AG04450 (cell line): ENCODE results near the gene ATP6V1B1. TPM values are rescaled to one million over a fixed set of nuclear protein-coding genes. Genes with fewer than 3 reads are reported as not detected.

Experiments used
- CTCF ChIA-PET: fragments of 300-600, 350-600 bp; formaldehyde crosslinking; extraction: SDS; loops from one replicate; lab custom pipeline; 2022; ENCODE audit warnings: antibody characterized with exemption, inconsistent platforms; lab: Charles Lee
- POLR2A ChIA-PET: fragments of 350-600 bp; formaldehyde crosslinking; extraction: SDS; loops from one replicate; lab custom pipeline; 2021; ENCODE audit warnings: antibody characterized with exemption, inconsistent platforms; lab: Yijun Ruan, JAX
- DNase-seq: peaks from one replicate; pipeline ENCODE4 v3.0.0-alpha.2; 2011; ENCODE audit warnings: low read depth, low spot score
- H3K27ac ChIP-seq: one replicate; pipeline ENCODE4 v1.5.1; 2012; ENCODE audit warnings: low read depth, low read length, control low read depth
- H3K27me3 ChIP-seq: one replicate; pipeline ENCODE4 v1.6.0; 2012; ENCODE audit warnings: low read length; ENCODE audit not compliant: control insufficient read depth, insufficient read depth
- H3K4me3 ChIP-seq: 2 replicates; pipeline ENCODE4 v1.5.1; 2011; ENCODE audit warnings: mild to moderate bottlenecking, low read depth, low read length, control low read depth
- H3K9me3 ChIP-seq: 2 replicates; pipeline ENCODE4 v1.5.1; 2012; ENCODE audit warnings: low read length; ENCODE audit not compliant: control insufficient read depth, insufficient read depth
- polyA plus RNA-seq: library from polyadenylated mRNA; depleted of rRNA; stranded (reverse); fragments of >200 nt; gene quantifications from 2 replicates; pipeline ENCODE4 v1.2.3, GENCODE V29; 2011
- TF ChIP-seq, protein P1 (sequence below): IDR thresholded peaks from 2 replicates; pipeline ENCODE4 v1.5.1; 2011; ENCODE audit warnings: low read depth, low read length, control low read depth, inconsistent platforms

Gene ATP6V1B1
- polyA plus RNA-seq, 1 experiment: 0.82 TPM

DNA sequence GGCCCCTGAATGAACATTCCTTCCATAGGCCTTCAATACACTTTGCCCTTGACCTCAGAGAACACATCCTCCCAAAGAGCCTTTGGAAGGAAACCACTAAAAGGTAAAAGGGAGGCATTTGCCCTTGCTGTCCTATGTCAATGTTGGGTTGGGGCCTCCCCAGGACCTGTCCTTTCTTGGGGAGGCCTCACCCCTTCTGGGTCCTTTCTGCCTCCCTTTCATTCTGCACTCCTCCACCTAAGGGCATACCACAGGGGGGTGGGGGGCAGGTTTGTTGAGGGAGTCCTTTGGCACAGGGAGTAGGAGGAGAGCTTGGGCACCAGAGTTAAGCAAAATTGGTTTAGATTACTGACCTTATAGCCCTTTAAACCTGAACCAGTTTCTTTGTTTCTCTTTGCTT lies 32.5 kb upstream of the ATP6V1B1 start:
- Histone ChIP-seq H3K27ac (no peak overlapping the region), H3K4me3 (no peak overlapping the region), H3K27me3 (peaks cover 17% of the 10 kb centered on the region), H3K9me3 (peaks cover 11% of the 10 kb centered on the region; the same call in 1 of the 2 replicates)
- DNase-seq: no peak
- ChIA-PET CTCF (interaction anchor here (0.9 kb wide), 1 partner anchor 33 kb away, joined by 4 read pairs; no protein-coding TSS in a partner anchor), POLR2A (no interaction called here)
- TF ChIP-seq, protein P1, sequence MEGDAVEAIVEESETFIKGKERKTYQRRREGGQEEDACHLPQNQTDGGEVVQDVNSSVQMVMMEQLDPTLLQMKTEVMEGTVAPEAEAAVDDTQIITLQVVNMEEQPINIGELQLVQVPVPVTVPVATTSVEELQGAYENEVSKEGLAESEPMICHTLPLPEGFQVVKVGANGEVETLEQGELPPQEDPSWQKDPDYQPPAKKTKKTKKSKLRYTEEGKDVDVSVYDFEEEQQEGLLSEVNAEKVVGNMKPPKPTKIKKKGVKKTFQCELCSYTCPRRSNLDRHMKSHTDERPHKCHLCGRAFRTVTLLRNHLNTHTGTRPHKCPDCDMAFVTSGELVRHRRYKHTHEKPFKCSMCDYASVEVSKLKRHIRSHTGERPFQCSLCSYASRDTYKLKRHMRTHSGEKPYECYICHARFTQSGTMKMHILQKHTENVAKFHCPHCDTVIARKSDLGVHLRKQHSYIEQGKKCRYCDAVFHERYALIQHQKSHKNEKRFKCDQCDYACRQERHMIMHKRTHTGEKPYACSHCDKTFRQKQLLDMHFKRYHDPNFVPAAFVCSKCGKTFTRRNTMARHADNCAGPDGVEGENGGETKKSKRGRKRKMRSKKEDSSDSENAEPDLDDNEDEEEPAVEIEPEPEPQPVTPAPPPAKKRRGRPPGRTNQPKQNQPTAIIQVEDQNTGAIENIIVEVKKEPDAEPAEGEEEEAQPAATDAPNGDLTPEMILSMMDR: no peak

DNA sequence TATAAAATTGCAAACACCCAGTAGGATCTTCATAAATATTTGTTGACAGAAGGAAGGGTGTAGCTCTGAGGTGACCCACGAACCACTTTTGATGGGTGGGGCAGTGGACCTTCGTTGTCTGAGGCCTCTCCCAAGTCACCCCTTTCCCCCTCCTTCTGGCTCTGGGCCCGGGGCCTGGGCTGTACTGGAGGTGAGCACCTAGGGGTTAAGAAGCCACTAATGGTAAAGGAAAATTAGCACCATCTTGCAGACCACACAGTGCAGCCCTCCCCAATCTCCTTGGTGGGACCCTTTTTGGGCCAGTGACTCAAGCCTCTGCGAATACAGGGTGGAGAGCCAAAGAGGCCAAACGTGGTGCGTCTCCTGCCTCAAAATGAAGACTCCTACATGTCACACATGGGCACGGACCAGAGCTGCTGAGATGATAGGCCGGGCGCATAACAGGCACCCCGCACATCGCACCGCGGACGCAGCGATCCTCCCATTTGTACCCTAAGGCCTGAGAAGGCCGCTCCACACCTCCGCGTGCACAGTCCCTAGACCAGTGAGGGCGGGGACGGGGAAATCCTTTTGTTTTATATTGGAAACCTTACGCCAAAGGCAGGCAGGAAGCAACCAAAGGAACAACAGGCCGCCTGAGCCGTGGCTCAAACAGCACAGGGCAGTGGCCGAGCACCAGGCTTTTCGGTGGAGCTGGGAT lies 31.9 kb upstream of the ATP6V1B1 start:
- Histone ChIP-seq H3K27me3 (peaks cover 11% of the 10 kb centered on the region), H3K27ac (no peak overlapping the region), H3K9me3 (peaks cover 11% of the 10 kb centered on the region; the same call in 1 of the 2 replicates), H3K4me3 (no peak overlapping the region)
- TF ChIP-seq, protein P1: no peak
- ChIA-PET CTCF (interaction anchor here (0.9 kb wide), 1 partner anchor 33 kb away, joined by 4 read pairs; no protein-coding TSS in a partner anchor), POLR2A (no interaction called here)
- DNase-seq: no peak

DNA sequence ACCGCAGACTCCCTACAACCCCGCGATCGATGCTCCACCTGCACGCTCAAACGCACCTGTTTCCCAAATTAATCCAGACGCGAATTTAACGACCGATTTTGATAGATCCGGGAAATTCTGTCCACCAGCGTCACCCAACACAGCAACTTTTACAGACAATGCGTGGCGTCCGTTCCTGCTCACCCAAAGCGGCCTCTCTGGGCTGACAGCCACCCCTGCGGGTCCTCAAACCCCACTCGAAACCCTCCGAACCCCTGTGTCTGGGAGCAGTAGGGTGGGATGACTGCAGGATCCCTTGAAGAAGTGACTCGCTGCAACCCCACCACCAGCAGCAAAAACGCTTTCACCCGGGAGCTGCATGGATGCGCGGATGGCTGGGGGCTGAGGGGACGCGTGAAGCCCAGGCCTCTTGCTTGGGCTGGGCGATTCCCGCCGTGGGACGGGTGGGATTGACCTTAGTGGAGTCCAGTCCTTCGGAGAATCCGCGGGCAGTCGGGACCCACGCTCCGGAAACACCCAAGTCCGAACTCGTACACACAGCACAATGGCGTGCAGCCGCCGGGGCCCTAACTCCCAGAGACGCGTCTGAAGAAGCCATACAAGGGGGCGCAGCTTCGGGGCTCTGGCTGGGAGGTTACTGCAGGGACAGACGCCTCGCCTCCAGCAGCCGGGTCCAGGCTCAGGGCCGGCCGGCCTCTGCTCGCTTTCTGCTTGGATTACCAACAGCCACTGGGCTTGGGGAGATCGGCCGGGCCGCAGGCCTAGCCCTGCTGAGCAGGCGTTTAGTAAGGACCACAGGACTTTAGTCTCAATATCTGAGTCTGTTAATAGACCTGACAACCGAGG lies 31.1 kb upstream of the ATP6V1B1 start:
- CTCF ChIA-PET: no interaction called here
- DNase-seq: no peak
- TF ChIP-seq, protein P1: no peak
- peaks cover 3% of the 10 kb centered on the region for H3K27me3 ChIP-seq
- POLR2A ChIA-PET: no interaction called here
- no peak overlapping the region for H3K27ac ChIP-seq
- no peak overlapping the region for H3K4me3 ChIP-seq
- peaks cover 11% of the 10 kb centered on the region; the same call in 1 of the 2 replicates for H3K9me3 ChIP-seq

DNA sequence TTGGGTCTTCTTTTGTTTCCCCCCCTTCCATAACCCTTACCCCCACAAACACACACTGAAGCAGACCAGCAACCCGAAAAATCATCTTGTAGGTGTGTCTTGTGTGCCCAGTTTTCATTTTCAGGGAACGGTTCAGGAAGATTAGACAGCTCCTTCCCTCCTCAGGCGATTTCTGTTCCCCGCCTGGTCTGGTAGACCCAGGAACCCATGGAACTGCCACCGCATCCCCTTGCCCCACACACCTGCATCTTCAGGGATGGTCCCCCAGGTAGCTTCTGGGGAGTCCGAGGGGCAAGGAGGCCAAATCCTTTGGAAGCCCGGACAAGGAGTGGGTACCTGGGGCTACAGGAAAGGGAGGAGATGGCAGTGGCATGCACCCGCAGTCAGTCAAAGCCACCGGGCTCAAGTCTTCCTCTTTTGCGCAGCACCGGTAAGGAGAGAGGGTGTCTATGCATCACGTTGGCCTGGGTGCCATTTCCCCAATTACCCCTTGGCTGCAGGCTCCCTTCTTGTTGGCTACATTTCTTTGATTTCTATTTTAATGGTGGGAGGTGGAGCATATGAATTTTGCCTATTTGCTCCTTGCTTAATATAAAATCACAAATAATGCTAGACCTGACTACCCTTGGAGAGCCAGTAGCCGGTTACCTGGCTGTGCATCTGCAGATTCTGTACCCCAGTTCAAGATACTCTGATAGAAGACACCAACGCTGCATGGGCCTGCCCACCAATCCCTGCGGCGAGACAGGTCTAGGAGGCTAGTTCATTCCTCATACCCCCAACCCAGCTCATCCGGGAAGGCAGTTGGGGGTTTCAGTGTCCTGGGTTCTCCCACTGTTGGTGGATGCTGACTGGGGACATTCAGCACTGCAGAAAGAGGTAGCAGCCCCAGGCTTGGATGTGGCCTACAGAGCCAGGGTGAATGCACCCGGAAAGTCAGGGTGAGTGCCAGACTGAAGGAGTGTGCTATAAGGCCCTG lies 30.0 kb upstream of the ATP6V1B1 start:
- ChIA-PET POLR2A (no interaction called here), CTCF (interaction anchor here (3.0 kb wide), 1 partner anchor 14 kb away, joined by 12 read pairs; no protein-coding TSS in a partner anchor)
- Histone ChIP-seq H3K27me3 (no peaks in the 10 kb centered on the region), H3K27ac (no peak overlapping the region), H3K9me3 (peaks cover 11% of the 10 kb centered on the region; the same call in 1 of the 2 replicates), H3K4me3 (no peak overlapping the region)
- TF ChIP-seq, protein P1: no peak
- DNase-seq: no peak
